Activated CD8-positive, alpha-beta memory T cell treated with anti-CD3 and anti-CD28 coated beads for 4 hours (primary cell): ENCODE results near the gene SPAG17.

Source experiments
- DNase-seq, 2 donors: peaks; one replicate each; pipeline ENCODE4 v3.0.0-alpha.2; 2020; ENCODE audit warnings: low read depth in 2 of 2

Gene SPAG17

GRCh38 chr1:118185084-118185832 lies at the start of gene SPAG17:
TSS of gene SPAG17 (minus strand) at chr1:118185228. CDS start at chr1:118185157, 71 bp downstream.
- no peak for DNase-seq

GRCh38 chr1:118225471-118225870 lies 40.4 kb upstream of the SPAG17 start:
- no peak for DNase-seq

GRCh38 chr1:118223426-118223825 lies 38.4 kb upstream of the SPAG17 start:
- DNase-seq: no peak

GRCh38 chr1:118219438-118219837 lies 34.4 kb upstream of the SPAG17 start:
- no peak for DNase-seq

- DNase-seq: no peak
Measured at GRCh38 chr1:118217141-118217838, 32.3 kb upstream of the SPAG17 start.

- DNase-seq: no peak
Measured at GRCh38 chr1:118214866-118215265, 29.8 kb upstream of the SPAG17 start.

- DNase-seq: no peak
Measured at GRCh38 chr1:118210723-118211110, 25.7 kb upstream of the SPAG17 start.

GRCh38 chr1:118210051-118210722 lies 25.2 kb upstream of the SPAG17 start:
- no peak for DNase-seq

- DNase-seq: no peak
Measured at GRCh38 chr1:118209648-118210047, 24.6 kb upstream of the SPAG17 start.

GRCh38 chr1:118206966-118207365 lies 21.9 kb upstream of the SPAG17 start:
- no peak for DNase-seq

GRCh38 chr1:118204648-118205047 lies 19.6 kb upstream of the SPAG17 start:
- no peak for DNase-seq

GRCh38 chr1:118204105-118204504 lies 19.1 kb upstream of the SPAG17 start:
- DNase-seq: no peak

- DNase-seq: no peak
Measured at GRCh38 chr1:118202076-118202608, 17.1 kb upstream of the SPAG17 start.

GRCh38 chr1:118201524-118201923 lies 16.5 kb upstream of the SPAG17 start:
- DNase-seq: no peak

- DNase-seq: no peak
Measured at GRCh38 chr1:118200836-118201235, 15.8 kb upstream of the SPAG17 start.

- no peak for DNase-seq
Measured at GRCh38 chr1:118190561-118190960, 5.5 kb upstream of the SPAG17 start.

GRCh38 chr1:118189564-118189963 lies 4.5 kb upstream of the SPAG17 start:
- DNase-seq: no peak

- DNase-seq: no peak
Measured at GRCh38 chr1:118188411-118188810, 3.4 kb upstream of the SPAG17 start.

- DNase-seq: no peak
Measured at GRCh38 chr1:118186026-118186425, 998 bp upstream of the SPAG17 start.

GRCh38 chr1:118184739-118185083 lies 317 bp downstream of the SPAG17 start:
- no peak for DNase-seq

- no peak for DNase-seq
Measured at GRCh38 chr1:118183586-118183985, 1.4 kb downstream of the SPAG17 start.

- DNase-seq: no peak
Measured at GRCh38 chr1:118177998-118178397, 7.0 kb downstream of the SPAG17 start.

- DNase-seq: no peak
Measured at GRCh38 chr1:118169016-118169415, 16.0 kb downstream of the SPAG17 start.
